ENCODE measurements around the gene STK4.

DNA sequence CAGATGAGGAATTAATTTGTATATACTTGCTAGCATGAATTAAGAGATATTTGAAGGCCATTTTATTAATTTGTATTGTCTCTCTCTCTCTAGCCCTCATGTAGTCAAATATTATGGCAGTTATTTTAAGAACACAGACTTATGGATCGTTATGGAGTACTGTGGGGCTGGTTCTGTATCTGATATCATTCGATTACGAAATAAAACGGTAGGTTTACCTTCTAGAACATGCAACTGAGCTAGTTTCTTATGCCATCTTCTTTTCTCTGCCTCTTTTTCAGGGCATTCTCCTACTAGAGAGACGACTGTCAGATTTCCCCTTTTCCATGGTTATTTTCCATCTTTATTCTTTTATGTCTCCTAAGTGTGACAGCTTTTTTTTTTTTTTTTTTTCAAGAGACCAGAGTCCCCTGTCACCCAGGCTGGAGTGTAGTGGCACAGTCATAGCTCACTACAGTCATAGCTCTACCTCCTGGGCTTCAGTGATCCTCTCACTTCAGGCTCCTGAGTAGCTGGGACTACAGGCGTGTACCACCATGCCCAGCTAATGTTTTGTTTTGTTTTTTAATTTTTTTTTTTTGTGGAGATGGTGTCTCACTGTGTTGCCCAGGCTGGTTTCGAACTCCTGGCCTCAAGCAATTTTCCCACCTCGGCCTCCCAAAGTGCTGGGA, 15.6 kb downstream of the STK4 start:
- TF ChIP-seq CTCF (IDR thresholded peaks at IDR 0.05; ENCODE audit: low read depth, low read length) (no peak), MYC (IDR thresholded peaks at IDR 0.05; ENCODE audit: low read depth, low read length) (no peak)

Measured in NB4 (cell line).